Stimulated activated CD8-positive, alpha-beta memory T cell treated with anti-CD3 and anti-CD28 coated beads, Interleukin-15, amount 100 ng/mL, for 24 hours (primary cell): ENCODE results near the gene TMEM182.

Experiments
- DNase-seq: peaks from one replicate; pipeline ENCODE4 v3.0.0-alpha.2; 2020; ENCODE audit warnings: low read depth

Gene TMEM182

GRCh38 chr2:102801858-102802699 is 40.2 kb downstream of the TMEM182 start:
- DNase-seq = no peak

DNA sequence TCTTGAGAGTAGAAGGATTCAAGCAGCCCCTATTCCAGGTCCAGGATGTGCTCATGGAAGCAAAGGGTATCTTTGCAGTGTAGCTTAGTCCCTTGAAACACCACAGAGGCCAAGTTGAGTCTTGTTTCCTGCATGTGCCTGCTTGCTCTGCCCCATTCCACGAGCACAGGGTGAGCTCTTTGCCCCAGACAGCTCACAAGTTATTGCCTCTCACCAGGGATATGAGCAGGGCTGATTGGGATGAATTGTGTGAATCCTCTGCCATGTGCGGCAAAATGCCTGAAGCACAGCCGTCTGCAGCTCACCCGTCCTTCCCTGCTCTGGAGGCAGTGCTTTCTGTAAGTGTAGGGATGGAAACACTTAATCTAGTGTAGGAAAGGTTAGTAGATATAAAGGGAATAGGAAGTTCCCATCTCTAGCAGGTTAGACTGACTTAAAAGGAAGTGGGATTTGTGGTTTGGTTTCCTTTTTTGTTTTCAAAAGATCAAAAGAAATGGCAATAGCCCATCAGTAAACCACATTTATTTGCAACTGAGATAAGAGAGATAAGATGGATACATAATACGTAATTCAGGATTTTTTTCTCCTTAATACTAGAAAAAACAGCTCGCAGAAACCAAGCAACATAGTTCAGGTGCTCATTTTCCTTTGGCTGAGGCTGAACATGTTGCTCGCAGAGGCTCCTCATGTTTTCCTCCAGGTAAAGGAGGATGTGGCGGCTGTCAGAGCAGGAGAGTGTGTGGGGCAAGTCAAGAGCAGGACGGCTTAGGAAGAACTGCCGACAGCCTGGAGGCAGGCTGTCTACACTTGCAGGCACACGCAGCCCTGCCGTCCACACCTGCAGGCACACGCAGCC is 41.4 kb downstream of the TMEM182 start:
- no peak for DNase-seq

DNA sequence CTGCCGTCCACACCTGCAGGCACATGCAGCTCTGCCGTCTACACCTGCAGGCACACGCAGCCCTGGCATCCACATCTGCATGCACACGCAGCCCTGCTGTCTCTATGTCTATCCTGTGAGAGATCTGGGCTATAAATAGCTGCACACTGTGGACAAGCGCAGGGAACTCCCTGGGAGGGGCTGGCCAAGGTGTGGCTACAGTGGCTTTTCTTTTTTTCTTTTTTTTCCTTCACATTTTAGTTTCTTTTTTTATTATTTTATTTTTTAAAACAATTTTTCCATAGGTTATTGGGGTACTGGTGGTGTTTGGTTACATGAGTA is 42.0 kb downstream of the TMEM182 start:
- DNase-seq = no peak

GRCh38 chr2:102806250-102806837 is 44.5 kb downstream of the TMEM182 start:
- DNase-seq = no peak

DNA sequence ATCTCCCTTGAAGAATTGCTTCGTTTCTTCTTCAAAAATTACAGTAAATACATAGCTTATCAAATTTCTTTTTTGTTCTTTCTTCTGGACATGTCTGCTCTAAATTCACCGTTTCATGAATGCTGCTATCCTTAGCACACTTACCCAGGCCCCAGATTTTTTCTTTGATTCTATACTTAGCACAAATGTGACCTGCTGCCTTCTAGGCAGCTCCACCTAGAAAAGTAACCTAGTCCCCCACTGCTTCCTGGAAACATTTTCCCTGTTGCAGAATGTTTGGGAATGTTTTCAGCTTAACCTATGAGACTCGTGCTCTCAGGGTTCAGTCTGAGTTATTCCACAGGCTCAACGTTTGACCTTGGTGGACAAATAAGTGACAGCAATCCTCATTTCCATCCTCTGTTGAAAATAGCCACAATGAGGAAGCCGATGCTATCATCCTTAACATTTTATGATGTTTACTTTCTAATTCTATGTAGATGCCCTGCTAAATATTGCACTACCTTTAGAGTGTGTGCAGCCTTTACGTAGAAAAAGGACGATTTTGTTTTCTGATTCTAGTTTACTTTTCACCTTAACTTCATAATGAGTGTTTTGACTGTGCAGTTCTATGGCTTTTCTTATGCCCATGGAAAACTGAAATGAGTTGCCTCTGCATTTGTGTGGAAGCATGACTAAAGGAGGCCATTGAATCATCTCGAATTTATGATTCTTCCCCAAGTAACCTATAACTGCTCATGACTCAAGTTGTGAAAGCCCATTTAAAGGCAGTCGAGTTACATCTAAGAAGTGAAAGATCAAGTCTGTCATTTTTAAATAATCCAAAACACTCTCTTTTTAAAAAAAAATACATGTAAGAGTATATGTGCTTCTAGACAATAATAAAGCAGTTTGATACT is 47.7 kb downstream of the TMEM182 start:
- DNase-seq = no peak

DNA sequence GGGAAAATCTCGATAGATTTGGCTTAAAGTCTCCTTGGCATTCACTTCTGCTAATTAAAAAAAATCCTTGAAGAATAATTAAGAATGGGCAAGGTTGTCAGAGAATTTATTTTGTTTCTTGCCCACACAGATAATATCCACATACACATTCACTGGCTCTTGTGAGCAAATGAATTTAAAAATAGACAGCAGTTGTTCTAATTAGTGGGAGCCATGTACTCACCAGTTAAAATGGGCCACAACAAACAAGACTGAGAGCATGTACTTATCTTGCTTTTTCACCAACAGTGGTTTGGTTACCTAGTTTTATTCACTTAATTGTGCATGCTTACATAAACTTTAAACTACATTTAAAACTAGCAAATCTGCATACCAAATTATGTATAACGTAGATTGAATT is 53.5 kb downstream of the TMEM182 start:
- DNase-seq = no peak

- no peak for DNase-seq
Observed at GRCh38 chr2:102826904-102827303, 65.1 kb downstream of the TMEM182 start.

DNA sequence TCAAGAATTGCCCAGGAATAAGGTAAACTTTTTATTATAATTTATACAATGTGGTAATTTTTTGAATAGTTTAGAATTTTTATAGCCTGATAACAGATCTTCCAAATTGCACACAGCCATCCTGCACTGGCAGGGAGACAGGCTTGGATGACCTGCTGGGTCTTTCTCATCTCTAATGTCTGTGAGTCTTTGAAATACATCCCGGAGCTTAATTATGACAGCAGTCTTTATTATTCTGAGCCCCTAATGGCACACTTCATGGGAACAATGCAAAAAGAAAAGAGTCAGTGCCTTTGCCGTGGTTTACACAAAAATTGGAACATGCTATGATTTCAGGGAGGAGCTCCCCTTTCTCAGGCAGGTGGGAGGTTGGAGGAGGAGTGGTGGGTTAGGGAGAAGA is 71.0 kb downstream of the TMEM182 start:
- no peak for DNase-seq

DNA sequence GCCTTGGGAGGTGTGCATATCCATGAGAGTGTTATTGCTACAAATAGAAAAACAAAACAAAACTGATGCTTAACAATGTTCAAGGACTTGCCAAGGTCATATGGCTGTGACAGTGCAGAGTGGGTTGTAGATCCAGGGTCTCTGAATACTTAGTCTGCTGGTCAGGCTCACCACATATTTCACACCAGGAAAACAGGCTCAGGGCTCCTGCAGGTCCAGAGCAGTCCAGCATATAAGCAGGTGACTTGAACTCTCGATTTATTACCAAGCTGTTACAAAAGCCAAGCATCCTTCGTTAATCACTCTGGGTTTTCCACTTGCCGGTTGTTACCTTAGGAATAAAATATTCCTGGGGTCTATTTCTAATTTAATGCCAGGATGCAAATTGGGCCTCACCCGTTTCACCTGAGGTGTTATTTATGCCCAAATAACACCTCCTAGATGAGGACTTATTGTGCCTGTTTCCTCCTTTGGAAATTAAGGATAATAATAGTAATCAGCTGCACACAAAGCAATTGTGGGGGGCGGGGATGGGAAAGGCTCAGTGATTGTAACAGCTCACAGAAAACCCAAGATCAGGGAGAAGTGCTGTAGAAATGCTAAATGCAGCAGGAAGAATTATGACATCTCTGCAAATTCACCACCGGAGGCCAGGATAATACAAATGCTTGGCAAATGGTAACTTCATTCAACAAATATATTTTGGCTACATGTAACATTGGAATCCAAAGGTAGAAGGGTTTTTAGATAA is 72.9 kb downstream of the TMEM182 start:
- no peak for DNase-seq

DNA sequence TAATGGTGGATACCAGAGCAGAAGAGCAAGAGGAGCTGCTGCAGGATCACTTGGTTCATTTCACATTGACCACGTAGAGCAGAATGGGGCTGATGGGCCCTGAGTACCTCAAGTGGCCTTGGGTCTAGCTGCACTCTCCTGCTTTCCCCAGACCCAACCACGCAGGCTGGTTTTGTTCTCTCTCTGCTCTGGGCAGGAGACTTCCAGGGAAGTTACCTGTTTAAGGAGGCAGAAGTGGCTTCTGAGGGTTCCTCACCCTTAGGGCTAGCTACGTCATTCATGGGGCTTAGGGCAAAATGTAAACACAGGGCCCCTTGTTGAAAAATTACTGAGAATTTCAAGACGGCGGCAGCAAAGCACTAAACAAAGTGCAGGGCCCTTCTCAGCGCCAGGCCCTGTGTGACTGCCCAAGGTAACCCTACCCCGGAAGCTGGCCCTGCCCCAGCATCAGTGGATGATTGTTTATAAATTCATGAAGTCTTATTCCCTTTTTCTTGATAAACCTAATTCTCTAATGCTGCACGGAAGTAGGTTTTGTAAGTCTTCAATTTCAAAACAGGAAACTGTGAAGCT is 75.9 kb downstream of the TMEM182 start:
- DNase-seq = no peak

DNA sequence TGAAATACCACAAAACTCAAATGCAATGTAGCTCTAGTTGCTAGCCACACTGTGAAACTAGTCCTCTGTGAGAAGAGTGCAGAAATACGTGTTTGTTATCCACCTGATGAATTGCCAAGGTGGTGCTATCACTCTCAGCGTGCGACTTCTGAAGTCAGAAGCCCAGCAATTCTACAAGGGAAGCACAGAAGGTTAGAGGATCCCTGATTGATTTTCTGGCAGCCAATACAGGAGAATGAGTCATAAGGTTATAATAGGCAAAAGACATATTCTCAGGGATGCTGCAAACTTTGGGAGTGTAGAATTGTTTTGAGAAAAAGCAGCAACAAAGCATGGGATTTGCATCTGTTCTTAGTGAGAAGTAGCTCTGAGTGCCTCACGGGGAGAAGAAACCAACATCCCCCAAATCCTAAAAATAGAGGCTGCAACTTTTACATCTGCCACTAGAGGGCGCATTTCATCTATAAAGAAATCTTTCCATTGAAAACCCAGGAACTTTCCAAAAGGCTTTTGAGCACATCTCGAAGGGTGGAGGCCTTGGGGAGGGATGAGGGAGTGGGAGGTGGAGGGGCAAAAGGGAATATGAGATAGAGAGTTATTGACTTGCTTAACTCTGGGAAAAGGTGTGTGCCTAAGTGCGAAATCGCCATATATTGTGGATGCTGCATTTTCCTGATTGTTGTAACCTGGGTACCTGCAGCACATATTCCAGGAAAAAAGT is 78.0 kb downstream of the TMEM182 start:
- DNase-seq = peak; percentile 3

DNA sequence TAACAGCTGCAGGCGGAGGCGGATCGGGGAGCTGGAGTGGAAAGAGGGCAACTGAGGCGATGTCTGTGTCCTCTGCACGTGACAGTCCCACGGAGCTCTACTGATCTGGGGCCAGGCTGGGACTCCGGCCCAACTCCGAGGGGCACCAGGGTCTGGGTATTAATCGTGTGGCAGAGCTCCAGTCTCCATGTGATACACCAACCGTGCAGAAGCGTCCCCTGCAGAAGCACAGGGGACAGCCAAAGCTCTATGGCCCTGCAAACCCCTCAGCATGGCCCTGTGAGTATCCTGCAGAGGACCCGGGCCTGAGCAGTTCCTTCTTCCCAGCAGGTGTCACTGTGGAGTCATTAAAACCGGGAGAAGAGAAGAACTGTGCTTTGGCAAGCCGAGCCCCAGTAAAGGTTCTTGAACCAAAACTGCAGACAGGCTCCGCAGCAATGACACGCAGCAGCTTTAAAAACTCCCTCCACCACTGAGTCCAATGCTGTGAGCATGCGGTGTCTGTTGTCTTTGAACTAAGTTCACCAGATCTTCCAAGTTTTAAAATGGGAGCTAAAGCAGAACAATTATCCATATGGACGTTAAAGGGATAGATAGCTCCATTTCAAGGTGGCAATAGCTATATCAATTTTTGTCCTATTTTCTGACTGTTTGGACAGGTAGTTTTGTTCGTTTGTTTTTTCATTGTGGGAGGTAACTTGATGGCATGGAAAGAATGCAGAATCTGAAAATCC is 79.4 kb downstream of the TMEM182 start:
- DNase-seq = no peak

- no peak for DNase-seq
Observed at GRCh38 chr2:102843764-102844443, 82.1 kb downstream of the TMEM182 start.

- DNase-seq = no peak
Observed at GRCh38 chr2:102844911-102845310, 83.1 kb downstream of the TMEM182 start.

DNA sequence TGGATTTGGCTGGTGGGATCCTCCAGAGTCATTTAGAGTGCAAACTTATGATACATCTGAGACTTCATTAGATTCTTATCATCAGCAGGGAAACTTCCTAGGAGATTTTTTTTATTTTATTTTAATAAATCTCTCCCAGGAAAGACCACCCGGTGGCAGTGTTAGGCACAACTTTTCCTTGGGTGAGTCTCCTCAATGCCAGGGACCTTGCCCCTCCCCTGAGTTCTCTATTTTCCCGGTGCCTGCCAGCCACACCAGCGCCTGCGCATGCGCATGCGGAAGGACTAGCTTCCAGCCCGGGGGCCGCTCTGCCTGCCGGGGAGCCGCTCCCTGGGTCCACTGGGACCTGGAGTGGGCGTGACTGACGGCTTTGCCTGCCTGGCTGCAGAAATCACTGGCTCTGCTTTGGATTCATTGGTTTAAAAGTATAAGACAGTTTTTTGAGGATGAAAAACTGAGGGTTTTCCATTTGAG is 86.6 kb downstream of the TMEM182 start:
- DNase-seq = no peak

GRCh38 chr2:102850888-102851287 is 89.1 kb downstream of the TMEM182 start:
- DNase-seq = no peak

- no peak for DNase-seq
Observed at GRCh38 chr2:102852867-102853266, 91.0 kb downstream of the TMEM182 start.
